Measurements from ENCODE around the gene HLA-DQA1. TPM values are rescaled to one million over a fixed set of nuclear protein-coding genes. Genes with fewer than 3 reads are reported as not detected.
"Not testable (repeated sequence)": the region's sequence is repeated elsewhere in the genome, so short reads cannot be mapped to it uniquely, and the experiment has no call there.

Gene HLA-DQA1
- total and polyA plus RNA-seq, 4 donors: 9.3 to 46.2 (median 32.7) TPM

DNA sequence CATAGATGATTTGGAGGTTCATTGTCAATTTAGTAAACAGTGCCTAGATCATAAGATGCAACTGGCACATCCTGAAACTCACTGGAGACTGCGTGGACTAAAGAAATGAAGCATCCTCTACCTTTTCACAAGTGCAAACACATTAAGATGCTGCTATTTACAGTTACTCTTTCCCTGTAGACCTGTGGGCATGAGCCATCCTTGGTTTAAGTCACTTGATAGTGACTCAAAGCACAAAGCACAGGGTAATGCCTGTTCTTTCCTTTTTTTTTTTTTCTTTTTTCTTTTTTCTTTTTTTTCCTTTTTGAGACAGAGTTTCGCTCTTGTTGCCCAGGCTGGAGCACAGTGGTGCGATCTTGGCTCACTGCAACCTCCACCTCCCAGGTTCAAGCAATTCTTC is 10.0 kb upstream of the HLA-DQA1 start:
- intact Hi-C loops (cut with DNase I): loop anchor here in 1 of 2 donors (10.0 kb wide), 1 partner anchor 192 kb away; the partner anchor contains the start of gene HLA-DRA
- H3K27me3 ChIP-seq (ENCODE audit: control insufficient read depth in 1 of 2, insufficient read depth in 2 of 2, low read length in 1 of 2): no peaks in the 10 kb centered on the region
- H3K9me3 ChIP-seq (ENCODE audit: control insufficient read depth, low read length): no peaks in the 10 kb centered on the region
- H3K4me1 ChIP-seq (ENCODE audit: control insufficient read depth in 1 of 2, insufficient read depth in 2 of 2, low read length in 2 of 2): no peaks in the 10 kb centered on the region
- H3K36me3 ChIP-seq (ENCODE audit: control insufficient read depth in 1 of 2, insufficient read depth in 2 of 2, low read length in 1 of 2): no peaks in the 10 kb centered on the region
- 0 to 1% methylated on average over 1 of the region's 3 CpGs for WGBS, 2 donors
- H3K27ac ChIP-seq (ENCODE audit: low read depth in 1 of 2, low read length in 2 of 2): no peak overlapping the region
- ATAC-seq (ENCODE audit: low FRiP score): no peak
- H3K4me3 ChIP-seq (ENCODE audit: low read length in 2 of 2): no peak overlapping the region
- DNase-seq: no peak

DNA sequence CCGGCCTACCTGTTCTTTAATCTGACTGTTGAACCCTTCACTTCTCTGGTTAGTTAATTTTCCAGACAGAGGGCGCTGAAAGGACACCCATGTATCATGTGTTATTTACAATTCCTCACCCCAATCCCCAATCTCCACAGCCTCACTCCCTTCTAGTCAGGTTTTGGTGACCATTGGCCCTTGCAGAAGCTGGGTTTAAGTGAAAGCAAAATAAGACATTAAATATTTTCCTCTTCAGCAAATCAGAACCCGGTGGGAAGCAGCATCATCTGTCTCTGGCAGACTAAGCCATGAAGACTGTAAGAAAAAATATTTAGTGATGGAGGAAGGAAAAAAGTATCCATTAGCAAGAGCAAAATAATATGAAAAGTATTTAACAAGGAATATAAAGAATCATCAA is 9.4 kb upstream of the HLA-DQA1 start:
- H3K9me3 ChIP-seq (ENCODE audit: control insufficient read depth, low read length): no peaks in the 10 kb centered on the region
- intact Hi-C loops (cut with DNase I): loop anchor here in 1 of 2 donors (10.0 kb wide), 1 partner anchor 193 kb away; the partner anchor contains the start of gene HLA-DRA
- H3K4me3 ChIP-seq (ENCODE audit: low read length in 2 of 2): no peak overlapping the region
- H3K4me1 ChIP-seq (ENCODE audit: control insufficient read depth in 1 of 2, insufficient read depth in 2 of 2, low read length in 2 of 2): no peaks in the 10 kb centered on the region
- H3K27me3 ChIP-seq (ENCODE audit: control insufficient read depth in 1 of 2, insufficient read depth in 2 of 2, low read length in 1 of 2): no peaks in the 10 kb centered on the region
- peak in 1 of 2 donors; percentile 72 for DNase-seq
- no peak for ATAC-seq (ENCODE audit: low FRiP score)
- H3K27ac ChIP-seq (ENCODE audit: low read depth in 1 of 2, low read length in 2 of 2): no peak overlapping the region
- WGBS, 2 donors: 22 to 28% methylated on average over 3 of the region's 3 CpGs
- no peaks in the 10 kb centered on the region for H3K36me3 ChIP-seq (ENCODE audit: control insufficient read depth in 1 of 2, insufficient read depth in 2 of 2, low read length in 1 of 2)

DNA sequence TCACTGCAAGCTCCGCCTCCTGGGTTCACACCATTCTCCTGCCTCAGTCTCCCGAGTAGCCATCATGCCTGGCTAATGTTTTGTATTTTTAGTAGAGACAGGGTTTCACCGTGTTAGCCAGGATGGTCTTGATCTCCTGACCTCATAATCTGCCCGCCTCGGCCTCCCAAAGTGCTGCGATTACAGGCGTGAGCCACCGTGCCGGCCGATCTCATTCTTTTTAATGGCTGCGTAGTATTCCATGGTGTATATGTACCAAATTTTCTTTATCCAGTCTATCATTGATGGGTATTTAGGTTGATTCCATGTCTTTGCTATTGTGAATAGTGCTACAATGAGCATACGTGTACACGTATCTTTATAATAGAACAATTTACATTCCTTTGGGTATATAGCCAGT is 7.4 kb upstream of the HLA-DQA1 start:
- H3K4me1 ChIP-seq (ENCODE audit: control insufficient read depth in 1 of 2, insufficient read depth in 2 of 2, low read length in 2 of 2); H3K27me3 ChIP-seq (ENCODE audit: control insufficient read depth in 1 of 2, insufficient read depth in 2 of 2, low read length in 1 of 2); DNase-seq; ATAC-seq (ENCODE audit: low FRiP score); H3K4me3 ChIP-seq (ENCODE audit: low read length in 2 of 2); H3K27ac ChIP-seq (ENCODE audit: low read depth in 1 of 2, low read length in 2 of 2); H3K36me3 ChIP-seq (ENCODE audit: control insufficient read depth in 1 of 2, insufficient read depth in 2 of 2, low read length in 1 of 2); H3K9me3 ChIP-seq (ENCODE audit: control insufficient read depth, low read length): not testable (repeated sequence)
- 64 to 88% methylated on average over 2 of the region's 13 CpGs for WGBS, 2 donors
- intact Hi-C loops (cut with DNase I): loop anchor here in 1 of 2 donors (10.0 kb wide), 1 partner anchor 195 kb away; the partner anchor contains the start of gene HLA-DRA

DNA sequence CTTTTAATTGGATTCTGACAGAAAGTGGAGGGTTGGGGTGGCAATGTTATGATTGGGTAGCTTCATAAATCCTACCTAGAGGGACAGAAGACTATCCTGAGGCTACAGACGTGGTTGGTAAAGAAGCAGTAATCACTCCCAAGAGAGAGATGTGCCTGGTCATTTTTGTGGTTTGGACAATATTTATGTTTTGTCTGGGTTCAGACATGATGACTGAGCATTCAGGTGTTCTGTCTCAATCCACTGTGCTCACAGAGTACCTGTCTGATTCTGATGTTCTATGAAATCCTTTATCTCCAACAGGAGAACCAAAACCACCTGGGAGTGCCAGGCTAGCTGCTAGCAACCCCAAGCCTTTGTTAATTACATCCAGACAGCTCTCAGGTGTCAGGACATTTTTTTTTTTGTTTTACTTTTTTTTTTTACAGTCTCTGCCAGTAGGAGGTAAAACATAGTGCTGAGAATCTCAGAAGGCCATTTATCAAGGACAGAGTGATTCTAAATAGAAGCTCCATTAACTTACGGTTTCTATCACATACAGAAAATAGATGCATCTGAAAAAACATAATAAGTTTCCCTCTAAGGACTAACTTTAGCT is 1.6 kb upstream of the HLA-DQA1 start:
- DNase-seq (no peak), ATAC-seq (ENCODE audit: low FRiP score) (no peak)
- H3K27ac ChIP-seq (ENCODE audit: low read depth in 1 of 2, low read length in 2 of 2): no peak overlapping the region
- no peaks in the 10 kb centered on the region for H3K9me3 ChIP-seq (ENCODE audit: control insufficient read depth, low read length)
- intact Hi-C loops (cut with DNase I): no loop called here
- no peaks in the 10 kb centered on the region for H3K36me3 ChIP-seq (ENCODE audit: control insufficient read depth in 1 of 2, insufficient read depth in 2 of 2, low read length in 1 of 2)
- no peaks in the 10 kb centered on the region for H3K27me3 ChIP-seq (ENCODE audit: control insufficient read depth in 1 of 2, insufficient read depth in 2 of 2, low read length in 1 of 2)
- H3K4me1 ChIP-seq (ENCODE audit: control insufficient read depth in 1 of 2, insufficient read depth in 2 of 2, low read length in 2 of 2): no peaks in the 10 kb centered on the region
- 8 to 9% methylated on average over 2 of the region's 2 CpGs for WGBS, 2 donors
- no peak overlapping the region for H3K4me3 ChIP-seq (ENCODE audit: low read length in 2 of 2)

DNA sequence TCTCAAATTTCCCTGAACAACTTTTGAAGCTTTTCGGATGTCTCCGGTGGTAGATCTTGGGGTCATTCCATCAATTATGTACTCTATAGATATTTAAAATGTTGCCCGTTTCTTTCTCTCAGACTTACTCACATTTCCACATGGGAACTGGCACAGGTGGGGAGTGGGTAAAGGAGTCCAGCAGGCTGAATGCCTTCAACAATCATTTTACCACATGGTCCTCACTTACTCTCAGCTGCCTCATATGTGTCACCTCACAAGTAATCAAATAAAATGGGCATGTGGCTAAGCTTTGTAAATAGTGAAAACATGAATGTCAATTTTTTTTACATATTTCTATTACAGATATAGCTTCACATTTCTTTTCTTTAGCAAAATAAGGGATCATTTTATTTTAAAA is 677 bp downstream of the HLA-DQA1 start:
- WGBS, 2 donors: 86 to 88% methylated on average over 3 of the region's 3 CpGs
- Histone ChIP-seq H3K4me3 (ENCODE audit: low read length in 2 of 2) (no peak overlapping the region), H3K36me3 (ENCODE audit: control insufficient read depth in 1 of 2, insufficient read depth in 2 of 2, low read length in 1 of 2) (no peaks in the 10 kb centered on the region), H3K27ac (ENCODE audit: low read depth in 1 of 2, low read length in 2 of 2) (no peak overlapping the region), H3K27me3 (ENCODE audit: control insufficient read depth in 1 of 2, insufficient read depth in 2 of 2, low read length in 1 of 2) (no peaks in the 10 kb centered on the region), H3K4me1 (ENCODE audit: control insufficient read depth in 1 of 2, insufficient read depth in 2 of 2, low read length in 2 of 2) (no peaks in the 10 kb centered on the region), H3K9me3 (ENCODE audit: control insufficient read depth, low read length) (no peaks in the 10 kb centered on the region)
- intact Hi-C loops (cut with DNase I): no loop called here
- DNase-seq (no peak), ATAC-seq (ENCODE audit: low FRiP score) (no peak)

DNA sequence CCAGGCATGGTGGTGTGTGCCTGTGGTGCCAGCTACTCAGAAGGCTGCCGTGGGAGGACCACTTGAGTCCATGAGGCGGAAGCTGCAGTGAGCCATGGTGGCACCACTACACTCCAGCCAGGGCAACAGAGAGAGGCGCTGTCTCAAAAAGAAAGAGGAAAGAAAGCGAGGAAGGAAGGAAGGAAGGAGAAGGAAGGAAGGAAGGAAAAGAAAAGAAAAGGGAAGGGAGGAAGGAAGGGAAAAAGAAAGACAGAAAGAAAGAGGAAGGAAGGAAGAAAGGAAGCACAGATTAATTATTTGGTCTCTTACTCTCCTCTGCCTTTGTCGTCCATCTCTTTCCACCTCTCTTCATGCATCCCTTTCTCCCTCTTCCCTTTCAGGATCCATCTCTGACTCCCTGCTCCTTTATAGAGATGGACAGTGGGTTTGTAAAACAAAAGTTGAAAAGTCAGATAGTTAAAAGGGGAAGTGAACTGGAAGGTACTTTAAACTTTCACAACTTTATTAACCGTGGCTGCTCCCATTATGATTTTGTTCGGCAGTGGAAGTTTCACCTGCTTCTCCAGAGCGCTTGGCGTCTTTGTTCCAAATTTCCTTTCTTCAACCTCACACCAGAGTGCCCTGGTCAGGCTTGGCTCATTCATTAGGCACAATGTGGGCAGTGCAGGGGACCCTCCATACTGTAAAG is 1.5 kb downstream of the HLA-DQA1 start:
- Histone ChIP-seq H3K27ac (ENCODE audit: low read depth in 1 of 2, low read length in 2 of 2) (no peak overlapping the region), H3K9me3 (ENCODE audit: control insufficient read depth, low read length) (no peaks in the 10 kb centered on the region), H3K4me1 (ENCODE audit: control insufficient read depth in 1 of 2, insufficient read depth in 2 of 2, low read length in 2 of 2) (no peaks in the 10 kb centered on the region), H3K27me3 (ENCODE audit: control insufficient read depth in 1 of 2, insufficient read depth in 2 of 2, low read length in 1 of 2) (no peaks in the 10 kb centered on the region), H3K36me3 (ENCODE audit: control insufficient read depth in 1 of 2, insufficient read depth in 2 of 2, low read length in 1 of 2) (no peaks in the 10 kb centered on the region), H3K4me3 (ENCODE audit: low read length in 2 of 2) (no peak overlapping the region)
- no peak for DNase-seq
- intact Hi-C loops (cut with DNase I): no loop called here
- no peak for ATAC-seq (ENCODE audit: low FRiP score)
- 44 to 76% methylated on average over 9 of the region's 9 CpGs for WGBS, 2 donors

DNA sequence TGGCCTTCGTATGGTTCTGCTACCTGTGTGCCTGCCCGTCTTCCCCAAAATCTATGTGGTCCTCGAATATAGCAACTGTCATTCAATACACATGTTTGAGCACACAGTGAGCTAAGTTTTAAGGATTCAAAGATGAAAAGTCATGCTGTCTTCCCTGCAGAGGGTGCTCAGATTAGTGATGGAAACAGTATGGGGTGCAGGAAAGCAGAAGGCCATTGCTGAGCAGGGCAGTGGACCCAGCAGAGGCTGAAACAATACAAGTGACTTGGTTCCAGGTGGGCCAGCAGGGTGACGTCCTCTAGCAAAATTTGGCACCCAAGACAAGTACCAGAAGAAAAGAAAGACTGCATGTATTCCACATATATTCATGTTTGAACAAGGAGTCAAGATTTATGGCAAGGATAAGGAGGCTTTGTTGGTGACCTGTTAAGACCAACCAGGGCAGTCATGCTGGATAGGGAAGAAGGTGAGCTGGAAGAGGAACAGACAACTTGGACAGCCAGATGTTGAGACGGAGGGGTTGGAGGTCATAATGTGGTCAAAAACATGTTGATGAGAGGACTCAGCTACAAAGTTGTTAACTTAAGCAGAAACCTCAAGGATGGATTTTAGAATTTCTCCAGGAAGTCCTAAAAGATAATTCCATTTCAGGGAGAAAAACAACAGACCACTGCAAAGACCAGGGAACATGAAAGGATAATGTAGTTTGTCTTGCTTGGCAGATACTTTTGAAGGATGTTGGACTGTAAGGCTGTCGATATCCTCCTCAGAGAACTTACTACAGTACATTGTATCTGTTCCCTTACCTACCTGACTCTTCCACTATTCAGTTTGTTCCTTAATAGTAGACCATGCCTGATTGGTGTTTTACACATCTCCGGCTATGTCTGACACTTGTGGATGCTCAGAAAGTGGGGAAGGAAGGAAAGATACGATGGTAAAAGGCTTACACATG is 2.5 kb downstream of the HLA-DQA1 start:
- Histone ChIP-seq H3K36me3 (ENCODE audit: control insufficient read depth in 1 of 2, insufficient read depth in 2 of 2, low read length in 1 of 2) (no peaks in the 10 kb centered on the region), H3K27ac (ENCODE audit: low read depth in 1 of 2, low read length in 2 of 2) (no peak overlapping the region), H3K9me3 (ENCODE audit: control insufficient read depth, low read length) (no peaks in the 10 kb centered on the region), H3K4me1 (ENCODE audit: control insufficient read depth in 1 of 2, insufficient read depth in 2 of 2, low read length in 2 of 2) (no peaks in the 10 kb centered on the region), H3K27me3 (ENCODE audit: control insufficient read depth in 1 of 2, insufficient read depth in 2 of 2, low read length in 1 of 2) (no peaks in the 10 kb centered on the region), H3K4me3 (ENCODE audit: low read length in 2 of 2) (no peak overlapping the region)
- intact Hi-C loops (cut with DNase I): no loop called here
- DNase-seq (no peak), ATAC-seq (ENCODE audit: low FRiP score) (no peak)
- WGBS, 2 donors: 57 to 76% methylated on average over 8 of the region's 8 CpGs

DNA sequence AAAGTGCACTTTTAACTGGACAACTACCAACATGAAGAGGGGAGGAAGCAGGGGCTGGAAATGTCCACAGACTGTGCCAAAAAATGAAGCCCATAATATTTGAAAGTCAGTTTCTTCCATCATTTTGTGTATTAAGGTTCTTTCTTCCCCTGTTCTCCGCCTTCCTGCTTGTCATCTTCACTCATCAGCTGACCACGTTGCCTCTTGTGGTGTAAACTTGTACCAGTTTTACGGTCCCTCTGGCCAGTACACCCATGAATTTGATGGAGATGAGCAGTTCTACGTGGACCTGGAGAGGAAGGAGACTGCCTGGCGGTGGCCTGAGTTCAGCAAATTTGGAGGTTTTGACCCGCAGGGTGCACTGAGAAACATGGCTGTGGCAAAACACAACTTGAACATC is 3.9 kb downstream of the HLA-DQA1 start:
- Histone ChIP-seq H3K4me1 (ENCODE audit: control insufficient read depth in 1 of 2, insufficient read depth in 2 of 2, low read length in 2 of 2) (no peaks in the 10 kb centered on the region), H3K4me3 (ENCODE audit: low read length in 2 of 2) (no peak overlapping the region), H3K9me3 (ENCODE audit: control insufficient read depth, low read length) (no peaks in the 10 kb centered on the region), H3K27me3 (ENCODE audit: control insufficient read depth in 1 of 2, insufficient read depth in 2 of 2, low read length in 1 of 2) (no peaks in the 10 kb centered on the region), H3K36me3 (ENCODE audit: control insufficient read depth in 1 of 2, insufficient read depth in 2 of 2, low read length in 1 of 2) (no peaks in the 10 kb centered on the region), H3K27ac (ENCODE audit: low read depth in 1 of 2, low read length in 2 of 2) (no peak overlapping the region)
- intact Hi-C loops (cut with DNase I): no loop called here
- DNase-seq: no peak
- ATAC-seq (ENCODE audit: low FRiP score): no peak
- 74 to 81% methylated on average over 6 of the region's 6 CpGs for WGBS, 2 donors
